Psoas muscle (tissue), 8 donors: ENCODE measurements around the gene ABRAXAS1. TPM values are rescaled to one million over a fixed set of nuclear protein-coding genes. Genes with fewer than 3 reads are reported as not detected.

ENCODE experiments used
- ATAC-seq, 4 donors: fragments of 200-7000 bp; cut with Tn5 transposase; one replicate each; pipeline ENCODE4 v1.9.1; 2020; ENCODE audit warnings: moderate library complexity in 3 of 4, mild to moderate bottlenecking in 2 of 4
- DNase-seq, 2 donors: peaks; one replicate each; pipeline ENCODE4 v3.0.0-alpha.2; 2020
- H3K27ac ChIP-seq: fragments of 200-600 bp; one replicate; pipeline ENCODE4 v1.8.0; 2022
- H3K27me3 ChIP-seq, 3 donors: fragments of 200-600 bp in 1 of 3; one replicate each; pipeline versions ENCODE4 v1.6.1 to v1.8.0; 2013 to 2022; ENCODE audit warnings: low read length in 2 of 3, mild to moderate bottlenecking in 2 of 3, moderate library complexity in 1 of 3; ENCODE audit not compliant: insufficient read depth in 3 of 3
- H3K36me3 ChIP-seq, 2 donors: fragments of 200-600 bp in 1 of 2; one replicate each; pipeline versions ENCODE4 v1.6.1 to v1.8.0; 2013 to 2022; ENCODE audit warnings: low read depth in 1 of 2, mild to moderate bottlenecking in 1 of 2, moderate library complexity in 1 of 2; ENCODE audit not compliant: insufficient read depth in 1 of 2
- H3K4me1 ChIP-seq: fragments of 200-600 bp; one replicate; pipeline ENCODE4 v1.8.0; 2022
- H3K4me3 ChIP-seq: fragments of 200-600 bp; one replicate; pipeline ENCODE4 v1.8.0; 2022; ENCODE audit warnings: mild to moderate bottlenecking
- H3K9me3 ChIP-seq: fragments of 200-600 bp; one replicate; pipeline ENCODE4 v1.8.0; 2022
- whole genome bisulfite sequencing, 3 donors: extraction: QIAGEN DNeasy Blood & Tissue Kit; methylation state at CpG; one replicate each; pipeline versions ENCODE4 v1.1.6 to v1.1.7; 2013; 5-methylcytosine and 5-hydroxymethylcytosine counted together
- intact Hi-C, 2 donors: fragments of 100-400 bp; cut with DNase I; formaldehyde crosslinking; loops; one replicate each; pipeline versions ENCODE4 v1.11.0 to v1.14.2; 2022
- polyA plus RNA-seq, 3 donors: library from polyadenylated mRNA; stranded (reverse); fragments of 200-250 nt; gene quantifications; one replicate each; pipeline ENCODE4 v1.2.3, GENCODE V29; 2013
- total RNA-seq, 4 donors: library from RNA; stranded (reverse); fragmentation: NEBNext Ultra II Directional in 2 of 4; extraction: Animal tissue kit (Norgen Biotek cat#: 25700) in 2 of 4; gene quantifications; one replicate each; pipeline versions ENCODE4 v1.2.1 to v1.2.4, GENCODE V29; 2021 to 2023
- TF ChIP-seq, protein P1 (sequence below): fragments of 200-600 bp; IDR thresholded peaks from one replicate; pipeline ENCODE4 v1.8.0; 2022; ENCODE audit warnings: antibody characterized with exemption
- donor health status: healthy with polysubstance abuse.
- donor health status: DM: no; HTN: no; CAD: no; lungs with moderate emphysema.
- donor health status: Bipolar disorder and iron deficiency.
- donor health status: healthy.
- donor health status: DM: yes; HTN: yes; CAD: no.
- donor health status: DM: no; HTN: no; CAD: no.
- donor health status: DM: no; HTN: no; CAD: no.
- donor health status: DM: yes; HTN: yes; CAD: no.

Gene ABRAXAS1
- total and polyA plus RNA-seq, 7 donors = 3.3 to 15.6 (median 10.2) TPM

DNA sequence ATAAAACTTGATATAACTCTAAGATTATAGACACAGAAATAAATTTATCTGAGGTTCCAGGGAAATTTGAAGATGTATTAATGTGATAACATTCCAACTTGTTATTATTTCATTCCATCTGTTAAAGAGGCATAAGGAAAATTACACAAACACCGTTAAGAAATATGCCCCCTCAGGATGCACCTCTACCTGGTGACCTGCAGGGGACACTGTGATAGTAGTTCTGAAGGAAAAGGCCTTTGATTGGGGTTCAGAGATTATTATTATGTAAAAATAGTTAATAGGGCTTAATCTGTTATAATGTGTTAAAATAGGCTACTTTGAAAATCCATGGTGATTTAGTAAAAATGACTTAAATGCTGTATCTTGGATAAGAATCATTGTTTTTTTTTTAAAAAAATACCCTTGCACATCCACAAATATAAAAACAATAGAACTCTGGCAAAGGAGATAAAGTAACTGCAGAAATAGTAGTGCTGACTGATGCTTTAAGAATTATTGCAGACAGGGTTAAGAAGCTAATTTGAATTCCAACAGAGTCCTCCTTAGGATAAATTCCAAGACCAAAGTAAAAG lies 6.1 kb upstream of the ABRAXAS1 start:
- H3K4me1 ChIP-seq = no peaks in the 10 kb centered on the region
- intact Hi-C loops = no loop called here
- no peak for DNase-seq
- H3K27me3 ChIP-seq = no peaks in the 10 kb centered on the region
- ATAC-seq = no peak
- TF ChIP-seq, protein P1, sequence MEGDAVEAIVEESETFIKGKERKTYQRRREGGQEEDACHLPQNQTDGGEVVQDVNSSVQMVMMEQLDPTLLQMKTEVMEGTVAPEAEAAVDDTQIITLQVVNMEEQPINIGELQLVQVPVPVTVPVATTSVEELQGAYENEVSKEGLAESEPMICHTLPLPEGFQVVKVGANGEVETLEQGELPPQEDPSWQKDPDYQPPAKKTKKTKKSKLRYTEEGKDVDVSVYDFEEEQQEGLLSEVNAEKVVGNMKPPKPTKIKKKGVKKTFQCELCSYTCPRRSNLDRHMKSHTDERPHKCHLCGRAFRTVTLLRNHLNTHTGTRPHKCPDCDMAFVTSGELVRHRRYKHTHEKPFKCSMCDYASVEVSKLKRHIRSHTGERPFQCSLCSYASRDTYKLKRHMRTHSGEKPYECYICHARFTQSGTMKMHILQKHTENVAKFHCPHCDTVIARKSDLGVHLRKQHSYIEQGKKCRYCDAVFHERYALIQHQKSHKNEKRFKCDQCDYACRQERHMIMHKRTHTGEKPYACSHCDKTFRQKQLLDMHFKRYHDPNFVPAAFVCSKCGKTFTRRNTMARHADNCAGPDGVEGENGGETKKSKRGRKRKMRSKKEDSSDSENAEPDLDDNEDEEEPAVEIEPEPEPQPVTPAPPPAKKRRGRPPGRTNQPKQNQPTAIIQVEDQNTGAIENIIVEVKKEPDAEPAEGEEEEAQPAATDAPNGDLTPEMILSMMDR = peak; percentile 54
- H3K9me3 ChIP-seq = no peaks in the 10 kb centered on the region
- no peak overlapping the region for H3K4me3 ChIP-seq
- H3K36me3 ChIP-seq = no peaks in the 10 kb centered on the region
- WGBS, 3 donors = 0 to 3% (median 2%) methylated on average over 1 of the region's 1 CpG
- H3K27ac ChIP-seq = no peak overlapping the region

DNA sequence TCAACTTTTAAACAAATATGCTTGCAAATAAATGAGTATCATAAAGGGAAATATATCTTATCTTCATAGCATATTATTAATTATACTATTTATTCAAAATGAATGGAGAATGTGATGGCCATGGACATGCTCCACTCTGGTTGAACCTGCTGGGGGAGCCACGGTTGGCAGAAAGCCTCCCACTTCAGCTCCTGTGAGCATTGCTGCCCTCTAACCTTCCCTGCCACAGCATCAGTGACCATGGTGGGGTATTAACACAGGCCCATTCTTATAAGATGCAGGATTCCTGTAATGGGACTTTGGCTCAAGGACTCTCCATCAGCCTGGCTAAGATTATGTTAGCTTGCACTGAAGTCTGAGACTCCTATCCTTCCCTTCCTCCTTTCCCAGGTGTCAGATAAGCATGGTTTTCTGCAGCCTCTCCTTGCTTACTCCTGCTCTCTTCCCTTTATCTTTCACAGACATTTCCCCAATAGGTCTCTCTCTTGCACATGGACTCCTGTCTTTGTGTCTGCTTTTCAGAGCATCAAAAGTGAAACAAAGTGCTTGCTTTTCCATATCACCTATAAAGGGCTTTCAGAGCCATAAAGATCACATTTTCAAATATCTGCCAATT lies 4.9 kb upstream of the ABRAXAS1 start:
- no peaks in the 10 kb centered on the region for H3K9me3 ChIP-seq
- intact Hi-C loops = no loop called here
- H3K27ac ChIP-seq = no peak overlapping the region
- H3K4me3 ChIP-seq = no peak overlapping the region
- 38 to 47% (median 38%) methylated on average over 1 of the region's 1 CpG for WGBS, 3 donors
- ATAC-seq = no peak
- TF ChIP-seq, protein P1 = no peak
- no peak for DNase-seq
- H3K36me3 ChIP-seq = no peaks in the 10 kb centered on the region
- no peaks in the 10 kb centered on the region for H3K27me3 ChIP-seq
- peaks cover 3% of the 10 kb centered on the region for H3K4me1 ChIP-seq

DNA sequence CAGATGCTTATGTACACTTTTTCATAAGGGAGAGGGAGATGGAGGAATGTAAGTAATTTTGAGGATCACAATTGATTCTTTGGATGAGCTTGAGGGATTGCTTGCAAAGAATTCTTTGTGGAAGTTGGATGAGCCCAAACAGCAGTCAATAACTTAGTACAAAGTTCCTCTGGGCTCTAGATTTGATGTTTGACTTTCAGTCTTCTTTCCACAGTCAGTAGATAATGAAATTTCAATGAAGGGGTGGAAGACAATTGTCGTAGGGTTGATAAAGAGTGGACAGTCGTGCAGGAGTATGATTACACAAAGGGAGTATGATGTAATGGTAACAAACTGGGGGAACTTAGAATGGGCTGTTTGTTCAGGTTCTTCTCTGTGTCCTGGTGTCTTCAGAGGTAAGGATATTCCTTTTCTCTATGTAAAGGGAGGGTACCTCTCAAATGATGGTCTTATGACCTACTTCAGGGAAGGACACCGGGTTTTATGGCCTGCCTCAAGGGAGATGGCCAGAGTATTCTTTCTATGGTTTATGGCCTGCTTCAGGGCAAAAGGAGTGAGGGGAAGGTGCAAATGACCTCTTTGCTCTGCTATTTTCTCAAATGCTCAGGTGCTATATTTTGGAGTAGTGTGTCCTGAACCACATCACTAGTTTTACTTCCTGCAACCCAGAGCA lies 1.7 kb upstream of the ABRAXAS1 start:
- H3K36me3 ChIP-seq = peaks cover 0 to 7% of the 10 kb centered on the region in 2 donors
- H3K27me3 ChIP-seq = no peaks in the 10 kb centered on the region
- peaks cover 8% of the 10 kb centered on the region for H3K4me1 ChIP-seq
- TF ChIP-seq, protein P1 = no peak
- H3K9me3 ChIP-seq = no peaks in the 10 kb centered on the region
- DNase-seq (no peak), ATAC-seq (no peak)
- no peak overlapping the region for H3K4me3 ChIP-seq
- H3K27ac ChIP-seq = no peak overlapping the region
- 81 to 89% (median 83%) methylated on average over 3 of the region's 3 CpGs for WGBS, 3 donors
- intact Hi-C loops = no loop called here

DNA sequence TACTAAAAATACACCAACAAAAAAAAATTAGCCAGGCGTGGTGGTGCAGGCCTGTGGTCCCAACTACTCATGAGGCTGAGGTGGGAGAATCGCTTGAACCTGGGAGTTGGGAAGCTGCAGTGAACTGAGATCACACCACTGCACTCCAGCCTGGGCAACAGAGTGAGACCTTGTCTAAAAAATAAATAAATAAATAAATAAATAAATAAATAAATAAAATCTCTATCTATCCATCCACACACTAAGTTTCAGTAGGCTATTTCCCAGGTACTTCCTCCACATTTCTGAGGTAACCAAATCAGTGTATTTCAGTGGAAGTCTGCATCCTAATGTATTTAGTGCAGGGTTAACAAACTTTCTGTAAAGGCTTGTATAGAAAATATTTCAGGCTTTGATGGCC lies 10.9 kb downstream of the ABRAXAS1 start:
- Histone ChIP-seq H3K4me1 (no peaks in the 10 kb centered on the region), H3K36me3 (peaks cover 0 to 71% of the 10 kb centered on the region in 2 donors), H3K27me3 (no peaks in the 10 kb centered on the region), H3K9me3 (no peaks in the 10 kb centered on the region), H3K4me3 (no peak overlapping the region), H3K27ac (no peak overlapping the region)
- DNase-seq (no peak), ATAC-seq (no peak)
- 91 to 94% (median 91%) methylated on average over 2 of the region's 2 CpGs for WGBS, 3 donors
- intact Hi-C loops = no loop called here
- TF ChIP-seq, protein P1 = no peak
